ENCODE data around the gene DLG1. TPM values are rescaled to one million over a fixed set of nuclear protein-coding genes. Genes with fewer than 3 reads are reported as not detected.

The DLG1 gene
- total RNA-seq, 1 experiment from 2014 or later = 90.2 TPM

- BruUV-seq (replicated peaks) = no TSS peak
- DNase-seq (ENCODE audit: low read depth, low spot score) (no peak), ATAC-seq (no peak)
- Histone ChIP-seq H3K27ac (ENCODE audit: low read length) (no peak overlapping the region), H3K4me1 (ENCODE audit: control insufficient read depth, insufficient read depth, low read length) (peaks cover 11% of the 10 kb centered on the region), H3K4me3 (ENCODE audit: low read depth in 2 of 2, low read length in 2 of 2) (no peak overlapping the region), H3K27me3 (ENCODE audit: control insufficient read depth, insufficient read depth, low read length) (no peaks in the 10 kb centered on the region), H3K36me3 (ENCODE audit: control insufficient read depth, insufficient read depth, low read length) (no peaks in the 10 kb centered on the region), H3K9me3 (ENCODE audit: control insufficient read depth, insufficient read depth, low read depth, low read length) (no peaks in the 10 kb centered on the region)
- no peak for TF ChIP-seq SIN3A (IDR thresholded peaks at IDR 0.05; ENCODE audit: borderline replicate concordance, insufficient read depth, low read depth, low read length)
- TF ChIP-seq REST (IDR thresholded peaks at IDR 0.05; ENCODE audit: insufficient read depth in 1 of 2, low read depth in 2 of 2, low read length in 1 of 2) = no peak
- TF ChIP-seq TCF7L2 (IDR thresholded peaks at IDR 0.05; ENCODE audit: low read depth, low read length) = no peak
- TF ChIP-seq POLR2AphosphoS5 (IDR thresholded peaks at IDR 0.05; ENCODE audit: low read depth, low read length) = no peak
- ChIA-PET POLR2A (no interaction called here), CTCF (interaction anchor here (0.7 kb wide), 1 partner anchor 387 kb away, joined by 4 read pairs; no protein-coding TSS in a partner anchor)
- in situ Hi-C loops (cut with HindIII; ENCODE audit: low pct_unique_long_range_greater_than_20kb, low sequenced_read_pairs) (no loop called here), intact Hi-C loops (cut with micrococcal nuclease; ENCODE audit: unreplicated experiment) (loop anchor here (10.0 kb wide), 1 partner anchor 277 kb away; no protein-coding TSS in a partner anchor)
These were observed 70.4 kb downstream of the DLG1 start for GRCh38 chr3:197227780-197228574.

GRCh38 chr3:197226179-197226578 is 72.2 kb downstream of the DLG1 start:
- CTCF ChIA-PET = no interaction called here
- H3K36me3 ChIP-seq (ENCODE audit: control insufficient read depth, insufficient read depth, low read length) = no peaks in the 10 kb centered on the region

More at GRCh38 chr3:197226179-197226578, 72.2 kb downstream of the DLG1 start:
- no peak for DNase-seq (ENCODE audit: low read depth, low spot score)
- no peaks in the 10 kb centered on the region for H3K27me3 ChIP-seq (ENCODE audit: control insufficient read depth, insufficient read depth, low read length)
- peaks cover 11% of the 10 kb centered on the region for H3K4me1 ChIP-seq (ENCODE audit: control insufficient read depth, insufficient read depth, low read length)
- no peak overlapping the region for H3K27ac ChIP-seq (ENCODE audit: low read length)
- no peak overlapping the region for H3K4me3 ChIP-seq (ENCODE audit: low read depth in 2 of 2, low read length in 2 of 2)
- POLR2A ChIA-PET = no interaction called here
- ATAC-seq = 0 out of 2 replicates have a peak, but pooled peaks have one; percentile 49
- TF ChIP-seq REST (IDR thresholded peaks at IDR 0.05; ENCODE audit: insufficient read depth in 1 of 2, low read depth in 2 of 2, low read length in 1 of 2) = no peak
- TF ChIP-seq SIN3A (IDR thresholded peaks at IDR 0.05; ENCODE audit: borderline replicate concordance, insufficient read depth, low read depth, low read length) = no peak
- no peak for TF ChIP-seq TCF7L2 (IDR thresholded peaks at IDR 0.05; ENCODE audit: low read depth, low read length)
- TF ChIP-seq CTCF (IDR thresholded peaks at IDR 0.05) = no peak
- no peak for TF ChIP-seq POLR2AphosphoS5 (IDR thresholded peaks at IDR 0.05; ENCODE audit: low read depth, low read length)
- in situ Hi-C loops (cut with HindIII; ENCODE audit: low pct_unique_long_range_greater_than_20kb, low sequenced_read_pairs) (no loop called here), intact Hi-C loops (cut with micrococcal nuclease; ENCODE audit: unreplicated experiment) (loop anchor here (10.0 kb wide), 1 partner anchor 279 kb away; no protein-coding TSS in a partner anchor)
- no peaks in the 10 kb centered on the region for H3K9me3 ChIP-seq (ENCODE audit: control insufficient read depth, insufficient read depth, low read depth, low read length)
- no TSS peak for BruUV-seq (replicated peaks)
